Measurements from ENCODE around the gene CAMSAP1. TPM values are rescaled to one million over a fixed set of nuclear protein-coding genes. Genes with fewer than 3 reads are reported as not detected.

Gene CAMSAP1
- polyA plus RNA-seq, 3 donors = 0.71 to 9.0 (median 0.75) TPM

DNA sequence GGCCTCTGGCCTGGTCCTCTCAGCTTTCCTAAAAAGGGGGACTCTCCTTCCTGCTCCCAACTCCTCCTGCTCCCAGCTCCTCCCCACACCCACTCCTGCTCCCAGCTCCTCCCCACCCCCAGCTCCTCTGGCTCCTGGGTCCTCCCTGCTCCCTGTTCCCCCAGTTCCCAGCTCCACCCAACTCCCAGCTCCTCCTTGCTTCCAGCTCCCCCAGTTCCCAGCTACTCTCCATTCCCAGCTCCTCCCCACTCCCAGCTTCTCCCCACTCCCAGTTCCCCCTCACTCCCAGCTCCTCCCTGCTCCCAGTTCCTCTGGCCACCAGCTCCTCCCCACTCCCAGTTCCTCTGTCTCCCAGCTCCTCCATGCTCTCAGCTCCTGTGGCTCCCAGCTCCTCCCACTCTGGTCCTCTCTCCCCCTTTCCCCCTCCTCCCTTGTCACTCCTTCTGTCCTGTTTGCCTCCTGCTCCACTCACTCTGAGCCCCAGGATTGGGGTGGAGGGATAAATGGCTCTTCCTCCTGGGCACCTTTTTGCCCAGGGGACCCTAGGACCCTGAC is 129.6 kb downstream of the CAMSAP1 start:
- H4K20me1 ChIP-seq (ENCODE audit: insufficient read depth, low read length) = no peaks in the 10 kb centered on the region
- intact Hi-C loops (cut with micrococcal nuclease) = no loop called here
- H3K4me1 ChIP-seq (ENCODE audit: control insufficient read depth in 1 of 2, insufficient read depth in 2 of 2, low read length in 2 of 2) = no peaks in the 10 kb centered on the region
- Mint-ChIP-seq H3K9me3 (no peaks in the 10 kb centered on the region), H3K4me1 (no peaks in the 10 kb centered on the region), H3K4me3 (no peak overlapping the region), H3K36me3 (no peaks in the 10 kb centered on the region), H3K27ac (no peak overlapping the region), H3K27me3 (ENCODE audit: low read depth in 3 of 3) (peaks cover 0 to 3% (median 1%) of the 10 kb centered on the region in 3 donors)
- no peaks in the 10 kb centered on the region for H3K9me3 ChIP-seq (replicated peaks in 1 of 2; ENCODE audit: control insufficient read depth in 1 of 2, insufficient read depth in 1 of 2, low read length in 2 of 2)
- no peak overlapping the region for H3K4me3 ChIP-seq (replicated peaks in 1 of 3; ENCODE audit: low read depth in 2 of 3, low read length in 3 of 3)
- no peak overlapping the region for H3K9ac ChIP-seq (ENCODE audit: insufficient read depth, low read length, poor library complexity, severe bottlenecking)
- no peaks in the 10 kb centered on the region for H3K79me2 ChIP-seq (ENCODE audit: insufficient read depth, low read length)
- H3K27ac ChIP-seq (ENCODE audit: low read depth in 1 of 2, low read length in 2 of 2) = no peak overlapping the region
- TF ChIP-seq, protein P1, sequence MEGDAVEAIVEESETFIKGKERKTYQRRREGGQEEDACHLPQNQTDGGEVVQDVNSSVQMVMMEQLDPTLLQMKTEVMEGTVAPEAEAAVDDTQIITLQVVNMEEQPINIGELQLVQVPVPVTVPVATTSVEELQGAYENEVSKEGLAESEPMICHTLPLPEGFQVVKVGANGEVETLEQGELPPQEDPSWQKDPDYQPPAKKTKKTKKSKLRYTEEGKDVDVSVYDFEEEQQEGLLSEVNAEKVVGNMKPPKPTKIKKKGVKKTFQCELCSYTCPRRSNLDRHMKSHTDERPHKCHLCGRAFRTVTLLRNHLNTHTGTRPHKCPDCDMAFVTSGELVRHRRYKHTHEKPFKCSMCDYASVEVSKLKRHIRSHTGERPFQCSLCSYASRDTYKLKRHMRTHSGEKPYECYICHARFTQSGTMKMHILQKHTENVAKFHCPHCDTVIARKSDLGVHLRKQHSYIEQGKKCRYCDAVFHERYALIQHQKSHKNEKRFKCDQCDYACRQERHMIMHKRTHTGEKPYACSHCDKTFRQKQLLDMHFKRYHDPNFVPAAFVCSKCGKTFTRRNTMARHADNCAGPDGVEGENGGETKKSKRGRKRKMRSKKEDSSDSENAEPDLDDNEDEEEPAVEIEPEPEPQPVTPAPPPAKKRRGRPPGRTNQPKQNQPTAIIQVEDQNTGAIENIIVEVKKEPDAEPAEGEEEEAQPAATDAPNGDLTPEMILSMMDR (IDR thresholded peaks at IDR 0.05) = no peak
- no peak overlapping the region for H3K4me2 ChIP-seq (replicated peaks; ENCODE audit: extremely low read depth, low read length, poor library complexity, severe bottlenecking)
- H2AFZ ChIP-seq (ENCODE audit: insufficient read depth, low read depth, low read length, poor library complexity, severe bottlenecking) = no peak overlapping the region
- no peaks in the 10 kb centered on the region for H3K27me3 ChIP-seq (ENCODE audit: control insufficient read depth in 2 of 2, insufficient read depth in 2 of 2, low read length in 2 of 2)
- no peaks in the 10 kb centered on the region for H3K36me3 ChIP-seq (replicated peaks in 1 of 2; ENCODE audit: control insufficient read depth in 1 of 2, insufficient read depth in 2 of 2, low read length in 2 of 2)
- no peak for DNase-seq

DNA sequence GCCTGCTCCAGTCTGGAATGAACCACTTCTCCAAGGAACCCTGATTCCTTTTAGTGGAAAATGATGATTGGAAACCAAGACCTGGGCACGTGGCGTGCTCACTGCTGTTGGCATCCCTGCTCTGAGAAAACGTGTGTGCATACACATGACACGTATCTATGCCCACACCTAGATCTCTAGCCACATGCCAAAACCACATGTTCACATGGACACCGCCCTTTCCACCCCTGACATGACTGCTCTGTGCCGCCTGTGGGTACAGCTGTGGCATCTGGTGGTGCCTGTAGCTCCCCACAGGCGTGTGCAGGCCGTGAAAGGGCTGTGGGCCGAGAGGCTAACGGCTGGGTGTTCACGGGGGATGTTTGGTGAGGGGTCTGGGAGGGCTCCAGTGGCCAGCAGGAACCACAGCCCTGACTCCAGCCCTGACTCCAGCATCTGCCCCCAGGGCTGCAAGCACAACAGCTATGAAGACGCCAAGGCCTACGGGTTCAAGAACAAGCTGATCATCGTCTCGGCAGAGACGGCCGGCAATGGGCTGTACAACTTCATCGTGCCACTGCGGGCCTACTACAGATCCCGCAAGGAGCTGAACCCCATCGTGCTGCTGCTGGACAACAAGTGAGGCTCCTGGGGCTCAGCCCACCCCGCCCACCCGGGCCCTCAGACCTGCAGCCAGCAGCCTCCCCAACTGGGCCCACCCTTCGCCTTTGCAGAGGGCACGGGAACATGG is 130.3 kb downstream of the CAMSAP1 start:
- Mint-ChIP-seq H3K9me3 (no peaks in the 10 kb centered on the region), H3K4me3 (no peak overlapping the region), H3K27ac (no peak overlapping the region), H3K4me1 (no peaks in the 10 kb centered on the region), H3K27me3 (ENCODE audit: low read depth in 3 of 3) (peaks cover 0 to 3% (median 1%) of the 10 kb centered on the region in 3 donors), H3K36me3 (no peaks in the 10 kb centered on the region)
- intact Hi-C loops (cut with micrococcal nuclease) = no loop called here
- WGBS (ENCODE audit: insufficient coverage) = 88% methylated on average over 19 of the region's 25 CpGs
- DNase-seq = no peak
- Histone ChIP-seq H4K20me1 (ENCODE audit: insufficient read depth, low read length) (no peaks in the 10 kb centered on the region), H3K9me3 (replicated peaks in 1 of 2; ENCODE audit: control insufficient read depth in 1 of 2, insufficient read depth in 1 of 2, low read length in 2 of 2) (no peaks in the 10 kb centered on the region), H3K36me3 (replicated peaks in 1 of 2; ENCODE audit: control insufficient read depth in 1 of 2, insufficient read depth in 2 of 2, low read length in 2 of 2) (no peaks in the 10 kb centered on the region), H3K4me3 (replicated peaks in 1 of 3; ENCODE audit: low read depth in 2 of 3, low read length in 3 of 3) (no peak overlapping the region), H3K9ac (ENCODE audit: insufficient read depth, low read length, poor library complexity, severe bottlenecking) (no peak overlapping the region), H3K4me2 (replicated peaks; ENCODE audit: extremely low read depth, low read length, poor library complexity, severe bottlenecking) (no peak overlapping the region), H3K4me1 (ENCODE audit: control insufficient read depth in 1 of 2, insufficient read depth in 2 of 2, low read length in 2 of 2) (no peaks in the 10 kb centered on the region), H2AFZ (ENCODE audit: insufficient read depth, low read depth, low read length, poor library complexity, severe bottlenecking) (no peak overlapping the region), H3K27ac (ENCODE audit: low read depth in 1 of 2, low read length in 2 of 2) (no peak overlapping the region), H3K27me3 (ENCODE audit: control insufficient read depth in 2 of 2, insufficient read depth in 2 of 2, low read length in 2 of 2) (no peaks in the 10 kb centered on the region), H3K79me2 (ENCODE audit: insufficient read depth, low read length) (no peaks in the 10 kb centered on the region)
- TF ChIP-seq, protein P1 (IDR thresholded peaks at IDR 0.05) = no peak

Measured in CD14-positive monocyte (primary cell).